Measurements from ENCODE around the gene ZNF750.

DNA sequence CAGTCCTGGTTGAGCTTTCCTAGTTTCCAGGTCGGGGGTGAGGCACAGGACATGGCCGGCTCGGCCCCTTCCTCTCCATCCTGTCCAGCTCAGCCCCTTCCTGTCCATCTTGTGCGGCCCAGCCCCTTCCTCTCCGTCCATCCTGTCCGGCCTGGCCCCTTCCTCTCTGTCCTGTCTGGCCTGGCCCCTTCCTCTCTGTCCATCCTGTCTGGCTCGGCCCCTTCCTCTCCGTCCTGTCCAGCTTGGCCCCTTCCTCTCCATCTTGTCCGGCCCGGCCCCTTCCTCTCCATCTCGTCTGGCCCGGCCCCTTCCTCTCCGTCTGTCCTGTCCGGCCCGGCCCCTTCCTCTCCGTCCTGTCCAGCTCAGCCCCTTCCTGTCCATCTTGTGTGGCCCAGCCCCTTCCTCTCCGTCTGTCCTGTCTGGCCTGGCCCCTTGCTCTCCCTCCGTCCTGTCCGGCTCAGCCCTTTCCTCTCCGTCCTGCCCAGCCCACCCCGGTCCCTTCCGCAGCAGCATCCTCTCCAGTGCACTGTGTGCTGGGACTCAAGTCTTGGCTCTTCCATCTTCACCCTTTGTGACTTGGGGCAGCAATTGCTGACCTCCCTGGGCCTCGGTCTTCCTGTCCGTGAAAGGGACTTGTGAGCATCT, 5.5 kb upstream of the ZNF750 start:
- TF ChIP-seq CTCF (IDR thresholded peaks at IDR 0.05) = no peak
- TF ChIP-seq POLR2AphosphoS5 (IDR thresholded peaks at IDR 0.05) = no peak
- no peak for TF ChIP-seq EP300 (IDR thresholded peaks at IDR 0.05; ENCODE audit: low read depth)
- no peak for TF ChIP-seq POLR2A (IDR thresholded peaks at IDR 0.05)

Measured in transverse colon (tissue), 4 donors.